Lower leg skin (tissue), 4 donors: ENCODE data around the gene FKBP7. TPM values are rescaled to one million over a fixed set of nuclear protein-coding genes. Genes with fewer than 3 reads are reported as not detected.
A peak's percentile ranks its signal among the peaks of the same experiment; 100 is the strongest.
"Not testable (repeated sequence)": the region's sequence is repeated elsewhere in the genome, so short reads cannot be mapped to it uniquely, and the experiment has no call there.

Experiments used
- DNase-seq, 2 donors: peaks; one replicate each; pipeline ENCODE4 v3.0.0-alpha.2; 2019; ENCODE audit warnings: low spot score in 2 of 2
- H3K4me3 ChIP-seq: fragments of 200-600 bp; sonication (generic); 2 replicates; pipeline ENCODE4 v1.5.1; 2017; ENCODE audit warnings: mild to moderate bottlenecking, low read depth; ENCODE audit not compliant: poor library complexity, severe bottlenecking
- POLR2A ChIP-seq, 2 donors: fragments of 450-650 bp; IDR thresholded peaks; one replicate each; pipeline ENCODE4 v1.6.1; 2016 to 2017; ENCODE audit warnings: antibody characterized with exemption in 2 of 2, mild to moderate bottlenecking in 1 of 2, moderate library complexity in 1 of 2
- WGBS, 2 donors: methylation state at CpG; one replicate each; pipeline ENCODE4 v1.1.5; 2018; 5-methylcytosine and 5-hydroxymethylcytosine counted together
- intact Hi-C: fragments of 100-400 bp; cut with DNase I; formaldehyde crosslinking; loops from one replicate; pipeline ENCODE4 v1.15.0; 2023; ENCODE audit warnings: low total_unique reads
- total RNA-seq, 4 donors: library from RNA; depleted of rRNA; stranded (reverse); fragments of >200 nt; gene quantifications; one replicate each; pipeline ENCODE4 v1.1.0, GENCODE V29; 2016
- TF ChIP-seq, protein P1 (sequence below), 3 donors: fragments of 450-650 bp; IDR thresholded peaks; one replicate each; pipeline ENCODE4 v1.5.1; 2016; ENCODE audit warnings: antibody characterized with exemption in 3 of 3, mild to moderate bottlenecking in 3 of 3, moderate library complexity in 2 of 3

Gene FKBP7, protein sequence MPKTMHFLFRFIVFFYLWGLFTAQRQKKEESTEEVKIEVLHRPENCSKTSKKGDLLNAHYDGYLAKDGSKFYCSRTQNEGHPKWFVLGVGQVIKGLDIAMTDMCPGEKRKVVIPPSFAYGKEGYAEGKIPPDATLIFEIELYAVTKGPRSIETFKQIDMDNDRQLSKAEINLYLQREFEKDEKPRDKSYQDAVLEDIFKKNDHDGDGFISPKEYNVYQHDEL
- total RNA-seq = 1 to 10 TPM; 4.6 to 6.7 (median 5.4) TPM

DNA sequence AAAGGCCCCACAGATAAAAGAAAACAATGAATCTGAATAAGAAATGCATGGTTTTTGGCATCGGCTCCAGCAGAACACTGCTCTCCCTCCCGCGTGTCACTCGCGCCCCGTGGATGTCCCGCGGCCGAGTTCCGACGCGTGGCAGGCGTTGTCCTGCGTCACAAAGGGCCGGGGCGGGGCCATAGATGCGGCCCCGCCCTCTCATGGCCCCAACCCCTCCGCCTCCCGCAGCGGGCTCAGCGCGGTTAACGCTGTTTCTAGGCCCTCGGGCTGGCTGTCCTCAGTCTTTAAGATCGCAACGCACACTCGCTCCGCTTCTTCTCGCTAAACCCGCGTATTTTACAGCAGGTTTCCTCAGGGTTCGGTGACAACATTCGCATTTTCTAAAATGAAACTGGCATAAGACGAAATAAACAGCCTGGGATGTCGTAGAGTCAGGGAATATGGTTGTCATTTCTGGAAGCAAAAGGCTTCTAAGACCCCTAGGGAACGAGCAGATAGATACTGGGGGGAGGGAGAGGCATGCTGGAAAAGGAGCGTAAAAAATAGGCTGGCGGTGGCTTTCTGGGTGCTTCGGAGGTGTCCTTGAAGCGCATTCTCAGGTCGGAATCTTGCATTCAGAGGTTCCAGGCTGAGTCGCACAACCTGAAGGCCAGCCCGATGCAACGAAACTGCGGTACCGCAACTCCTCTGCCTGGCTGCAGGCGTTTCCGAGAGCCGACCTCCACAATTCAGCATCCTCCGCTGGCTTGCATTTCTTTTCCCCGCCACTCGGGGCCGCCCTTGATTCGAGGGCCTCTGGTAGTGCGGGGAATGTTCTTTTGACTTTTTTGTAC lies at the start of gene FKBP7:
FKBP7 (minus strand) TSS at position 162 of the 836 bp plus-strand sequence; CDS start at position 61, 101 bp downstream.
- H3K4me3 ChIP-seq = peak within 1 kb of the TSS; percentile 39
- intact Hi-C loops = no loop called here
- TF ChIP-seq, protein P1, sequence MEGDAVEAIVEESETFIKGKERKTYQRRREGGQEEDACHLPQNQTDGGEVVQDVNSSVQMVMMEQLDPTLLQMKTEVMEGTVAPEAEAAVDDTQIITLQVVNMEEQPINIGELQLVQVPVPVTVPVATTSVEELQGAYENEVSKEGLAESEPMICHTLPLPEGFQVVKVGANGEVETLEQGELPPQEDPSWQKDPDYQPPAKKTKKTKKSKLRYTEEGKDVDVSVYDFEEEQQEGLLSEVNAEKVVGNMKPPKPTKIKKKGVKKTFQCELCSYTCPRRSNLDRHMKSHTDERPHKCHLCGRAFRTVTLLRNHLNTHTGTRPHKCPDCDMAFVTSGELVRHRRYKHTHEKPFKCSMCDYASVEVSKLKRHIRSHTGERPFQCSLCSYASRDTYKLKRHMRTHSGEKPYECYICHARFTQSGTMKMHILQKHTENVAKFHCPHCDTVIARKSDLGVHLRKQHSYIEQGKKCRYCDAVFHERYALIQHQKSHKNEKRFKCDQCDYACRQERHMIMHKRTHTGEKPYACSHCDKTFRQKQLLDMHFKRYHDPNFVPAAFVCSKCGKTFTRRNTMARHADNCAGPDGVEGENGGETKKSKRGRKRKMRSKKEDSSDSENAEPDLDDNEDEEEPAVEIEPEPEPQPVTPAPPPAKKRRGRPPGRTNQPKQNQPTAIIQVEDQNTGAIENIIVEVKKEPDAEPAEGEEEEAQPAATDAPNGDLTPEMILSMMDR (IDR thresholded peaks at IDR 0.05) = peak in 1 of 3 donors; percentile 79
- TF ChIP-seq POLR2A (IDR thresholded peaks at IDR 0.05) = peak in 1 of 2 donors; percentile 11
- WGBS, 2 donors = 1 to 2% methylated on average over 56 of the region's 56 CpGs
- DNase-seq = peak; percentile 78 to 97

DNA sequence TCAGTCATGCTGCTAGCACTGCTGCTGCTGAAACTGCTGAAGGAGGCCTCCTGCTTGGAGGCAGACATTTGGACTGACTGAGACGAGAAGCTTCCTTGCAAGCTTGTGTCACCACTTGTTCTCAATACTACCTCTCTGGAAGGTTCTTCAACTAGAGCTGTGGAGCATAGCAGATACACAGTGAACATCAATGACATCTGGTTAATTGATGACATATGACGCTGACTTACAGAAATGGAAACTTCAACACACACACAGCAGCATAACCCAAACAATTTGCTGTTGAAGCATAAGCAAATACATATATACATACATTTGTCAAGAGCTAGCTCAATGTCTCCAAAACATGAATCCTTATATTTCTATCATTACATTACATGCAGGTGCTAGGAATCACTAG lies 49.2 kb upstream of the FKBP7 start:
- intact Hi-C loops = loop anchor here (10.0 kb wide), 1 partner anchor 1557 kb away; no protein-coding TSS in a partner anchor
- TF ChIP-seq, protein P1 (IDR thresholded peaks at IDR 0.05) = no peak
- TF ChIP-seq POLR2A (IDR thresholded peaks at IDR 0.05) = no peak
- 73 to 81% methylated on average over 2 of the region's 2 CpGs for WGBS, 2 donors
- DNase-seq = no peak
- H3K4me3 ChIP-seq = no peak overlapping the region

DNA sequence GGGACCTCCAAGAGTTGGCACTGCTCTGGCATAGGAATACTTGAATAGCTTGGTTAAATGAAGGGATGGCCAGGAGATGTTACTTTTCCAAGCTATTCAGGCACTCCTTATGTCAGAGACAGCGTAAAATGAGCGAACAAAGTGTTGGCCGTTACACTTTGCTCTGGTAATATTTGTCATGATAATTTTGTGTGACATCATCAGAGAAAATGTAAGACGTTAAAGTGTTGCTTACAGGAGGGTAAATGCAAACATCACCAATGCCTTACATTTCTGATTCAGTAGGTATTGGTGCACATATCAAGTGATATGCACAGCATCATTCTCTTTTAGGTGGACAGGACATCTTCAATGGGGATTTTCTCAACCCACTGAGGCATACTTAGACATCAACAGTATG lies 47.9 kb upstream of the FKBP7 start:
- H3K4me3 ChIP-seq = no peak overlapping the region
- intact Hi-C loops = loop anchor here (10.0 kb wide), 1 partner anchor 1559 kb away; no protein-coding TSS in a partner anchor
- TF ChIP-seq, protein P1 (IDR thresholded peaks at IDR 0.05) = no peak
- WGBS, 2 donors = 95 to 96% methylated on average over 4 of the region's 4 CpGs
- no peak for DNase-seq

DNA sequence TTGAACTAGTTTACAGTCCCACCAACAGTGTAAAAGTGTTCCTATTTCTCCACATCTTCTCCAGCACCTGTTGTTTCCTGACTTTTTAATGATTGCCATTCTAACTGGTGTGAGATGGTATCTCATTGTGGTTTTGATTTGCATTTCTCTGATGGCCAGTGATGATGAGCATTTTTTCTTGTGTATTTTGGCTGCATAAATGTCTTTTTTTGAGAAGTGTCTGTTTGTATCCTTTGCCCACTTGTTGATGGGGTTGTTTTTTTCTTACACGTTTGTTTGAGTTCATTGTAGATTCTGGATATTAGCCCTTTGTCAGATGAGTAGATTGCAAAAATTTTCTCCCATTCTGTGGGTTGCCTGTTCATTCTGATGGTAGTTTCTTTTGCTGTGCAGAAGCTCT lies 47.1 kb upstream of the FKBP7 start:
- DNase-seq, H3K4me3 ChIP-seq: not testable (repeated sequence)
- 77 to 90% methylated on average over 1 of the region's 1 CpG for WGBS, 2 donors
- intact Hi-C loops = loop anchor here (10.0 kb wide), 1 partner anchor 1559 kb away; no protein-coding TSS in a partner anchor

DNA sequence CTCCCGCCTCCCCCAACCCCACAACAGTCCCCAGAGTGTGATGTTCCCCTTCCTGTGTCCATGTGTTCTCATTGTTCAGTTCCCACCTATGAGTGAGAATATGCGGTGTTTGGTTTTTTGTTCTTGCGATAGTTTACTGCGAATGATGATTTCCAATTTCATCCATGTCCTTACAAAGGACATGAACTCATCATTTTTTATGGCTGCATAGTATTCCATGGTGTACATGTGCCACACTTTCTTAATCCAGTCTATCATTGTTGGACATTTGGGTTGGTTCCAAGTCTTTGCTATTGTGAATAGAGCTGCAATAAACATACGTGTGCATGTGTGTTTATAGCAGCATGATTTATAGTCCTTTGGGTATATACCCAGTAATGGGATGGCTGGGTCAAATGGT lies 46.6 kb upstream of the FKBP7 start:
- 98 to 99% methylated on average over 5 of the region's 5 CpGs for WGBS, 2 donors
- DNase-seq, H3K4me3 ChIP-seq: not testable (repeated sequence)
- intact Hi-C loops = loop anchor here (10.0 kb wide), 1 partner anchor 1560 kb away; no protein-coding TSS in a partner anchor

DNA sequence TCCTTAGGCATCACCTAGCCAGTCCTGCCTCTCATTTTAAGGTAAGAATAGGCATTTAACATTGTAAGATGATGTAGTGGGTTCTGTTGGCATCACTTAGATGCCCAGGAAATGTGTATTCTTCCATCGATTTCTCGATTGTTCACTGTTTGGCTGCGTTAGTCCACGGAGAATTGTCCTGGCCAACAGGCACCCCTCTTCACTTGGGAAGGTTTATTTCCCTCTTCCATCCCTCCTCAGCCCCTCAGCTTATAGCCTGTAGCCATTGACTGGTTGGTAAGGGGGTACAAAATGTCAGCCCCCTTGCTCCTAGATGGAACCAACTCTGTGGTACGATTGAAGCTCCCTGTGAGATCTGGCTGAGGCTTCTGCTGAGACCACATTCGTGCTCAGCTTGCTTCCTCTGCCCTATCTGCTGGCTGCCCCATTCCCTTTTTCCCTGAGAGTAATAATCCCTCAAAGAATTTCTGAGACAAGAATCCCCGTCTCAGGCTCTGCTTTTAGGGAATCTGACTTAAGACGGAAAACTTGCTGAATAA lies 45.3 kb upstream of the FKBP7 start:
- no peak for DNase-seq
- TF ChIP-seq POLR2A (IDR thresholded peaks at IDR 0.05) = no peak
- TF ChIP-seq, protein P1 (IDR thresholded peaks at IDR 0.05) = no peak
- intact Hi-C loops = loop anchor here (10.0 kb wide), 1 partner anchor 1561 kb away; no protein-coding TSS in a partner anchor
- WGBS, 2 donors = 58 to 63% methylated on average over 8 of the region's 8 CpGs
- H3K4me3 ChIP-seq = peak overlapping the region; percentile 44
